GM18507 (cell line): ENCODE measurements around the gene OBSCN.

Source experiments
- DNase-seq: peaks from one replicate; pipeline ENCODE4 v3.0.0; 2011; ENCODE audit warnings: low read depth; ENCODE audit not compliant: insufficient read length; ENCODE audit errors: extremely low spot score
- FAIRE-seq: peaks from 2 replicates; lab custom pipeline; 2011; peaks lifted over from hg19 to GRCh38; lab: Jason Lieb, UNC

Gene OBSCN

GRCh38 chr1:228283476-228284147 is 75.8 kb downstream of the OBSCN start:
- FAIRE-seq = no peak
- DNase-seq = no peak

- DNase-seq (no peak), FAIRE-seq (no peak)
Observed at GRCh38 chr1:228284148-228284495, 76.3 kb downstream of the OBSCN start.

GRCh38 chr1:228284521-228284920 is 76.7 kb downstream of the OBSCN start:
- no peak for FAIRE-seq
- DNase-seq = no peak

- DNase-seq (no peak), FAIRE-seq (no peak)
Observed at GRCh38 chr1:228285661-228286504, 78.0 kb downstream of the OBSCN start.

- DNase-seq (no peak), FAIRE-seq (no peak)
Observed at GRCh38 chr1:228286505-228287417, 78.9 kb downstream of the OBSCN start.

GRCh38 chr1:228287541-228288425 is 79.9 kb downstream of the OBSCN start:
- FAIRE-seq (no peak), DNase-seq (no peak)

GRCh38 chr1:228288536-228289238 is 80.8 kb downstream of the OBSCN start:
- FAIRE-seq (no peak), DNase-seq (no peak)

- DNase-seq (no peak), FAIRE-seq (no peak)
Observed at GRCh38 chr1:228289239-228289849, 81.5 kb downstream of the OBSCN start.

GRCh38 chr1:228289996-228290881 is 82.4 kb downstream of the OBSCN start:
- FAIRE-seq = no peak
- no peak for DNase-seq

GRCh38 chr1:228291906-228292608 is 84.2 kb downstream of the OBSCN start:
- DNase-seq (no peak), FAIRE-seq (no peak)

- DNase-seq (no peak), FAIRE-seq (no peak)
Observed at GRCh38 chr1:228292609-228292911, 84.7 kb downstream of the OBSCN start.

GRCh38 chr1:228293393-228293792 is 85.5 kb downstream of the OBSCN start:
- DNase-seq (no peak), FAIRE-seq (no peak)

- DNase-seq (no peak), FAIRE-seq (no peak)
Observed at GRCh38 chr1:228293816-228294500, 86.1 kb downstream of the OBSCN start.

GRCh38 chr1:228294717-228295116 is 86.9 kb downstream of the OBSCN start:
- DNase-seq (no peak), FAIRE-seq (no peak)

- FAIRE-seq (no peak), DNase-seq (no peak)
Observed at GRCh38 chr1:228295201-228295600, 87.4 kb downstream of the OBSCN start.

GRCh38 chr1:228295981-228296380 is 88.1 kb downstream of the OBSCN start:
- FAIRE-seq (no peak), DNase-seq (no peak)
